ENCODE data around the gene RPS16.

RPS16 gene

GRCh38 chr19:39405958-39406655 lies 29.6 kb downstream of the RPS16 start:
- no peak for DNase-seq

- no peak for DNase-seq
These were observed 30.3 kb downstream of the RPS16 start for GRCh38 chr19:39405261-39405957.

- peak in 1 of 2 experiments; percentile 12 for DNase-seq
These were observed 32.1 kb downstream of the RPS16 start for GRCh38 chr19:39403331-39404312.

- peak; percentile 50 to 51 for DNase-seq
These were observed 33.1 kb downstream of the RPS16 start for GRCh38 chr19:39402346-39403300.

- DNase-seq: no peak
These were observed 34.0 kb downstream of the RPS16 start for GRCh38 chr19:39401549-39402345.

GRCh38 chr19:39401070-39401548 lies 34.6 kb downstream of the RPS16 start:
- DNase-seq: no peak

GRCh38 chr19:39400061-39400460 lies 35.7 kb downstream of the RPS16 start:
- DNase-seq: no peak

- DNase-seq: no peak
These were observed 36.1 kb downstream of the RPS16 start for GRCh38 chr19:39399668-39400050.

GRCh38 chr19:39398297-39398864 lies 37.4 kb downstream of the RPS16 start:
- no peak for DNase-seq

GRCh38 chr19:39397360-39398296 lies 38.1 kb downstream of the RPS16 start:
- peak; percentile 18 to 43 for DNase-seq

GRCh38 chr19:39390751-39391437 lies 44.9 kb downstream of the RPS16 start, which contains the start of the genes MED29 and PAF1:
Gene MED29, plus strand, starts transcription at chr19:39391378. Its CDS starts 45 bp downstream, at chr19:39391423.
Gene PAF1, minus strand, starts transcription at chr19:39391106. Its CDS starts 242 bp downstream, at chr19:39390864.
- peak; percentile 97 to 100 for DNase-seq

- DNase-seq: no peak
These were observed 45.3 kb downstream of the RPS16 start for GRCh38 chr19:39390451-39390750.

- DNase-seq: no peak
These were observed 45.9 kb downstream of the RPS16 start for GRCh38 chr19:39389631-39390414.

GRCh38 chr19:39388657-39389056 lies 47.1 kb downstream of the RPS16 start:
- no peak for DNase-seq

- no peak for DNase-seq
These were observed 49.2 kb downstream of the RPS16 start for GRCh38 chr19:39386557-39386956.

GRCh38 chr19:39385629-39386411 lies 49.9 kb downstream of the RPS16 start:
- DNase-seq: no peak
